ENCODE data around the gene EDN2.

Gene EDN2

GRCh38 chr1:41456847-41457540, 27.5 kb downstream of the EDN2 start:
- DNase-seq (ENCODE audit: extremely low spot score), result no peak
- CTCF ChIA-PET, result interaction anchor here (1.4 to 1.8 kb wide), 2 partner anchors 24 to 136 kb away, joined by 3 to 8 read pairs; no protein-coding TSS in a partner anchor
- POLR2A ChIA-PET, result no interaction called here
- no peak for TF ChIP-seq CTCF (IDR thresholded peaks at IDR 0.05; ENCODE audit: control extremely low read depth, extremely low read depth, low read depth, missing control alignments)

GRCh38 chr1:41455479-41456332, 28.8 kb downstream of the EDN2 start:
- ChIA-PET CTCF (interaction anchor here (1.2 to 1.8 kb wide), 4 partner anchors 9 to 135 kb away, joined by 3 to 8 read pairs (median 4); no protein-coding TSS in a partner anchor), POLR2A (no interaction called here)
- no peak for TF ChIP-seq CTCF (IDR thresholded peaks at IDR 0.05; ENCODE audit: control extremely low read depth, extremely low read depth, low read depth, missing control alignments)
- no peak for DNase-seq (ENCODE audit: extremely low spot score)

- CTCF ChIA-PET, result interaction anchor here (1.1 kb wide), 1 partner anchor 62 kb away, joined by 3 read pairs; no protein-coding TSS in a partner anchor
- TF ChIP-seq CTCF (IDR thresholded peaks at IDR 0.05; ENCODE audit: control extremely low read depth, extremely low read depth, low read depth, missing control alignments), result no peak
- POLR2A ChIA-PET, result no interaction called here
- no peak for DNase-seq (ENCODE audit: extremely low spot score)
Measured at GRCh38 chr1:41454406-41454805, 30.1 kb downstream of the EDN2 start.

- CTCF ChIA-PET, result interaction anchor here (1.1 to 3.4 kb wide), 2 partner anchors 12 to 20 kb away, joined by 3 to 16 read pairs; no protein-coding TSS in a partner anchor
- no peak for DNase-seq (ENCODE audit: extremely low spot score)
- no peak for TF ChIP-seq CTCF (IDR thresholded peaks at IDR 0.05; ENCODE audit: control extremely low read depth, extremely low read depth, low read depth, missing control alignments)
- POLR2A ChIA-PET, result no interaction called here
Measured at GRCh38 chr1:41452704-41453290, 31.7 kb downstream of the EDN2 start.

GRCh38 chr1:41450747-41451285, 33.7 kb downstream of the EDN2 start:
- DNase-seq (ENCODE audit: extremely low spot score), result no peak
- no peak for TF ChIP-seq CTCF (IDR thresholded peaks at IDR 0.05; ENCODE audit: control extremely low read depth, extremely low read depth, low read depth, missing control alignments)
- CTCF ChIA-PET, result interaction anchor here (1.4 to 3.4 kb wide), 2 partner anchors 18 to 167 kb away, joined by 3 to 16 read pairs; no protein-coding TSS in a partner anchor
- POLR2A ChIA-PET, result no interaction called here
